Measurements from ENCODE around the gene DEFB124.

GRCh38 chr20:31488115-31488514 is 13.2 kb upstream of the DEFB124 start:
- TF ChIP-seq POLR2A (IDR thresholded peaks at IDR 0.05; ENCODE audit: extremely low read depth, insufficient read length) (no peak), CTCF (IDR thresholded peaks at IDR 0.05; ENCODE audit: low read depth, low read length) (no peak)
- TF ChIP-seq, protein P1, sequence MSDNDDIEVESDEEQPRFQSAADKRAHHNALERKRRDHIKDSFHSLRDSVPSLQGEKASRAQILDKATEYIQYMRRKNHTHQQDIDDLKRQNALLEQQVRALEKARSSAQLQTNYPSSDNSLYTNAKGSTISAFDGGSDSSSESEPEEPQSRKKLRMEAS (IDR thresholded peaks at IDR 0.05; ENCODE audit: low read depth, low read length): no peak
